GM19099 (cell line): Measurements from ENCODE around the gene TXNL4B.
"Not testable (repeated sequence)": the region's sequence is repeated elsewhere in the genome, so short reads cannot be mapped to it uniquely, and the experiment has no call there.

ENCODE experiments used
- POLR2A ChIP-seq: IDR thresholded peaks from 3 replicates; pipeline ENCODE4 v1.6.1; 2011; ENCODE audit warnings: low read depth; ENCODE audit not compliant: insufficient read length; ENCODE audit errors: extremely low read depth

Gene TXNL4B

DNA sequence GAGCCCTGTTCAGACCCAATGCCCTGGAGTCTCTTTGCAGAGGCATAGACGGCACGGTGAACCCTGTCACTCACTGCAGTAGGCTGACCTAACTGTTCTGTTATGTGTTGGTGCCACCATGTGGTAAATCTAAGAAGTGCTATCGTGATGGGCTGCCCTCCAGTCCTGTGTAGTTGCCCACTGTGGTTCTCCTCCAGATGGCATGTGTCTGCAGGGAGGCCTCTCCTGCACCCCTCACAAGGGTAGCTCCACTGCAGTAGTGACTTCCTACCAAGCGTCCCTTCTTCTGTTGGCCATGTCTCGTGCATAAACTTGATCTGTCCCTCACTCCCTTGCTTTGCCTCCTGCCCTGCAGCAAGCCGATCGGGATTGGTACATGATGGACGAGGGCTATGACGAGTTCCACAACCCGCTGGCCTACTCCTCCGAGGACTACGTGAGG, 6.0 kb upstream of the TXNL4B start:
- no peak for TF ChIP-seq POLR2A

DNA sequence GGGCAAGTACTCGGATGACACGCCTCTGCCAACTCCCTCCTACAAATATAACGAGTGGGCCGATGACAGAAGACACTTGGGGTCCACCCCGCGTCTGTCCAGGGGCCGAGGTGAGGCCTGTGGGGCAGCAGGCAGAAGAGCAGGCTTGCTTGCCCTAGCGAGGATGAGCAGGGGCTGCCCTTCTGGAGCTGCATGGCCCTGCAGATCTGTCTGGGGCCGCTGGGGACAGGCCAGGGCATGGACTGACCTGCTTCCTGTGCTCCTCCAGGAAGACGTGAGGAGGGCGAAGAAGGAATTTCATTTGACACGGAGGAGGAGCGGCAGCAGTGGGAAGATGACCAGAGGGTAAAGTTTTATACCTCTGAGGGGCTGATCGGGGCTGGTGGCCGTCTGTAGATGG, 5.5 kb upstream of the TXNL4B start:
- no peak for TF ChIP-seq POLR2A

DNA sequence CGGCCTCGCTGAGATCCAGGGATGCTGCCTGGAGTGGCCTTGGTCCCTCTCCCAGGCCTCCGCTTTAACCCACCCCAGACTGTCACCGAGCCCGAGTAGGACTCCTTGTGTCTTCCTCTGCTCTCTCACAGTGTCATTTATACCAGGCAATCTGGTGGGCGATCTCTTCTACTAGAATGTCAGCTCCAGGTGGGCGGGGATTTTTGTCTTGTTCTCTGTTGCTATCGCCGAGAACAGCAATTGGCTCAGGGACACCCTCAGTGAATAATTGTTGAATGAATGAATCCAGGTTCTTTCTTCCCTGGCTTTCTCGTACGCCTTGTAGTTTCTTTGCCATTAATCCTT, 818 bp upstream of the TXNL4B start:
- no peak for TF ChIP-seq POLR2A

DNA sequence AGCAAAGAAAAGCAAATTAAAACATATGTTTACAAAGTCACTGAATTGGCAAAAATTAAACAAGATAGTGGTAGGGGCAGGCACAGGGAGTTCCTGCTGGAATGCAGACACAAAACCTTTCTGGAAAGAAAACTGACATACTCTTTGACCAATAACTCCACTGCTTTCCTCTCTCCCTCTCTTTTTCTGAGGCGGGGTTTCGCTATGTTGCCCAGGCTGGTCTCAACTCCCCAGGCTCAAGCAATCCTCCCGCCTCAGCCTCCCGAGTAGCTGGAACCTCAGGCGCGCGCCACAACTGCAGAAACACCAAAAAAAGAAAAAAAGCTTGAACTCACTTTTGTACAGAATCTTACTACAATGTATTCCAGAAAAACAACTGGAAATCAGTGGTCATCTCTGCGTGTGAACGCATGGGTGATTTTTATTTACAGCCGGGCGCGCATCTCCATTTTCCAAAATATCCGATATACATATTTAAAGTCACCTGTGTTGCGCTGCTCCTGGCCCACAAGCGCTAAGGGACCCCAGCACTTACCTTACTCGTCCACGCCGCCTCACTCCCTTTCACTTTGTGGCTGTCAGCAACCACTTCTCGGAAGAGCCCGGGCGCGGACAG, 480 bp downstream of the TXNL4B start:
- TF ChIP-seq POLR2A: no peak

DNA sequence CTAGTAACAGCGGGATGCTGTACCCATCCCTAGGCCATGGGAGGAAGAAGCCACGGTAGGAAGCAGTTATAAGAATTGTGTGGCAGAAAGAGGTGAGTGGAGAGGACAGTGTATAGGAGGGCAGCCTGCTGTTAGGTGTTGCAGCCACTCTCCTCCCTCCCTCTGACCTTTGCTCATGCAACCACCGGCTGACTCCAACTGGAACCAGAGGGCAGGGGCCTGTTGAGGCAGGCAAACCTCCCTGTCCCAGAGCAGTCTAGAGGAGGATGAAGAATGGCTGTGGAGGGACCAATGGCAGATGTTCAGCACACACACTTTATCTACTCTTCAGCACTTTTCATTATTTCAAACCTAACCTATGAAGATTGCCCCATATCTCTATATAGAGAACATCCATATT, 2.2 kb downstream of the TXNL4B start:
- no peak for TF ChIP-seq POLR2A

DNA sequence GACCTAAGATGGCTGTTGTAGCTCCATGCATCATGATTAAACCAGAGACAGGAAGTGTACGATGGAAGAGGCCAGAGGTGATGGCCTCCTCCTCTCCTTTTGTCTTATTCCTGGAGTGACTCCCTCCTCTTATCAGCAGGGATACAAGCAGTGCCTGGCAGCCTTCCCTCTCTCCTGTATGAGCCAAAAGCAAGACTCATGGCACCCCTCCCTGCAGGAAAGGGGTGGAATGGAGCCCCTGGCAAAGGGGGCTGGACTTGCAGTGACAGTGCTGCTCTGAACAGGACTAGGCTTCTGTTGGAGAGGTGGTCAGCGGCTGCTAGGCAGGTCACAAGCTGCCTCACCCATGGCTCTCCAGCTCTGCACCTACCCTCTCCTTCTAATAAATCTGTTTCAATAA, 8.4 kb downstream of the TXNL4B start:
- TF ChIP-seq POLR2A: no peak

DNA sequence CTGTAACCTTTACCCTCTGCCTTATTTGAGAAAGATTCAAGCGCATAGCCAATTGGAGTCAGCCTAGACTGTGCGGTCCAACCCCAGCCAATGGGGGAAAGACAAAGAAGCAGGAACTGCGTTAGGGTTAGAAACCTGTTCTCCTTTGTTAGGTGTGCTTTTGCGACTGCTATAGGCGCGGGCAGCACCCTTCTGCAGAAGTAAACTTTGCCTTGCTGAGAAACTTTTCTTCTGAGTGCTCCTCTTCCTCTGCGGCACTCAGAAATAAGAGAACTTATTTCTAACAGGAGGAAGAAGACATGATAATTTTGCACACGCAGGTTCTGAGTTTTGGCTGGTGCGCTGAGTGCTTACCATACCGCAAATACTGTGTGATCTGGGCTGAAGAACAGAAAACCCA, 9.0 kb downstream of the TXNL4B start:
- no peak for TF ChIP-seq POLR2A

DNA sequence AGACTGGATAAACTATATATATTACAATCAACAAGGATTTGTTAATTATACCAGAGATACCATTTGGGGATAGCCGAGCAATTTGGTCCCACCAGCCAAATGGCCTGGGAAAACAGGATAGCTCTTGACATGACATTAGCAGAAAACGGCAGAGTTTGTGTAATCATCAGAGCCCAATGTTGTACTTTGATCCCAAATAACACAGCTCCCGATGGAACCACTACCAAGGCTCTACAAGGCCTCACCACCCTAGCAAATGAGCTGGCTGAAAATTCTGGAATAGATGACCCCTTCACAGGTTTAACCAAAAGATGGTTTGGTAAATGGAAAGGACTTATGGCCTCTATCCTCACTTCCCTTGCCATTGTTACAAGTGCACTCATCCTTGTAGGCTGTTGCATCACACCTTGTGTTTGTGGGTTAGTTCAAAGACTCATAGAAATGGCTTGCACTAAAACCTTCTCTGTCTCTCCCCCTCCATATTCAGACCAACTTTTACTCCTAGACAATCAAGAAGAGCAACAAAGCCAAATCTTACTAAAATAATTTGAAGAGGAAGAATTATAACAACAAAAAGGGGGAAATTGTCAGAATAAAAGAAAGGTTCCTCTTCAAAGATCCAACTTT, 9.5 kb downstream of the TXNL4B start:
- TF ChIP-seq POLR2A: no peak

DNA sequence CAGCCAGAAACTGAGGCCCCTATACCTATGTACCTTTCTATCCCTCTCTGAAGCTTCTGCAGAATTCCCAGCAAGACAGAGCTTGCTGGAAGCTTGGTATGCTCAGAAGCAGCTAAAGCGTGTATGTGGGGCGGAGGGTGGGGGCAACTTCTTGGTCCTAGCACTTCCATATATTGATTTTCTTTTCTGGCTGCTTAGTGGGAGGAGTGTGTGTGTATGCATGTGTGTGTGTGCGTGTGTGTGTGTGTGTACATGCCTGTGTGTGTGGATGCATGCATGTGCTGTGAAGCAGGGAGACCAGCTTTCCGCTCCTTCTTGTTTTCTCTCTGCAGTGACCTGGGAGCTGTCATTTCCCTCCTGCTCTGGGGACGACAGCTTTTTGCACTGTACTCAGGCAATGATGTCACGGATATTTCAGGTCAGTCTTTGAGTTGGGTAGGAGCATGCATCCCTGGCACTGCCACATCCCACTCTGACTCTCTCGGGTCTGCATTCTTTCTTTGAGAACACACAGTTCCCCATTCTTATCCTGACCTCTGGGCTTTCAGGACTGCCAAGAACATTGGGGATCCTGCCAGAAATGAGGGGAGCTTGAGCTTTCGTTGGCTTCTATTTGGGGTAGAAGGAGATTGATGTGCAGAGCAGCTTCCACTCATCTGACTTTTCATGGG, 19.7 kb downstream of the TXNL4B start:
- no peak for TF ChIP-seq POLR2A

DNA sequence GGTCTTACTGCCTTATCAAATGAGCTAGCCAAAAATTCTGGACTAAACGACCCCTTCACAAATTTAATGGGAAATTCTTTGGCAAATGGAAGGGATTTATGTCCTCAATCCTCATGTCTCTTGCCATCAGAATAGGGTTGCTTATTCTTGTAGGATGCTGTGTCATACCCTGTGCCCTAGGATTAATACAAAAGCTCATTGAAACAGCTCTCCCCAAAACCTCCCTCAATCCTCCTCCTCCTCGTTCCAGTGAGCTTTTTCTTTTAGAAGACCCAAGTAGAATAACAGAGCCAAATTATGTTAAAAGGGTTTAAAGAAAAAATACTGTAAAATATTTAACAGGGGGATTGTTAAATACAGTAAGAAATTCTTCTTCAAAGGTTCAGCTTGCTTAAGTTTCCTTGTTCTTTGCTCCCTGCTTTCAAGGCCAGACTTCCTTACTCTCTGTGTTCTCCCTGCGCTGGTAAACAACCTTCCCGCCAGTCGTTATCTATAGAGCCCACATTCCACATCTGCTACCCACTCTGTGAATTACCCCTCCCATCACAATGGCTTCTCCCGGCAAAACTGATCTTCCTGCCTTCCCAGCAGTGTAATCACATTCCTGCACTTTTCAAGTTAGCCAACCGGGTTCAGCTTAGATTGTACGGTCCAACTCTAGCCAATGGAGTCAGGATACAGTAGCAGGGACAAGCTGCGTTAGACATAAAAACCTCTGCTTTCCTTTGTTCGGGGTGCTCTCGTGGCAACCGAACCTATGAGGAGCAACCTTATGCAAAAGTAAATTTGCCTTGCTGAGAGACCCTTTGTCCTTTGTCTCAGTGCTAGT, 20.7 kb downstream of the TXNL4B start:
- TF ChIP-seq POLR2A: no peak

DNA sequence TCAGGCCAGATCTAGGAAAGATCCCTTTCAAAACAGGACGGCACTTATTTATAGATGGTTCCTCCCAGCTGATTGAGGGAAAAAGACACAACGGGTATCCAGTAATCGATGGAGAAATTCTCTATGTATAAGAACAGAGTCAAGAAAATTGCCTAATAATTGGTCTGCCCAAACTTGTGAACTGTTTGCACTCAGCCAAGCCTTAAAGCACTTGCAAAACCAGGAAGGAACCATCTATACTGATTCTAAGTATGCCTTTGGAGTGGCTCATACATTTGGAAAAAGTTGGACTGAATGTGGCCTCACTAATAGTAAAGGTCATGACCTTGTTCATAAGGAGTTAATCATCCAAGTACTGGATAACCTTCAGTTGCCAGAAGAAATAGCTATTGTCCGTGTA, 24.5 kb downstream of the TXNL4B start:
- no peak for TF ChIP-seq POLR2A

DNA sequence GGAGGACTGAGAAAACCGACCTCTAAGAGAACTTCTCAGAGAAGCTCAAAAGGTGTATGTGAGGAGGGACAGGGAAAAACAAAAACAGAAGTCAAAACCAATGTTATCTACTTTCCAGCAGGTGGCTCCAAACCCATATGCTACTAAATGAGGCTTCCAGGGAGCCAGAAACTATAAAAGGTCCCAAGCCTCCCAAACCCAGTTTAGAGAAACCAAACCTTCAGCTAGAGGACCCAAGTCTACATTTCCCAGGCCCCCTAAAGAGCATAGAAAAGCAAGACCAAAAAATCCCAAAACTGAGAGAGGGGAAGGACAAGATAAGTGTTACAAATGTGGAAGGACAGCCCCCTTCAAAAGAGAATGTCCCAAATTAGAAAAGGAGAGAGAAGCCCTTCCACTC, 26.7 kb downstream of the TXNL4B start:
- no peak for TF ChIP-seq POLR2A

DNA sequence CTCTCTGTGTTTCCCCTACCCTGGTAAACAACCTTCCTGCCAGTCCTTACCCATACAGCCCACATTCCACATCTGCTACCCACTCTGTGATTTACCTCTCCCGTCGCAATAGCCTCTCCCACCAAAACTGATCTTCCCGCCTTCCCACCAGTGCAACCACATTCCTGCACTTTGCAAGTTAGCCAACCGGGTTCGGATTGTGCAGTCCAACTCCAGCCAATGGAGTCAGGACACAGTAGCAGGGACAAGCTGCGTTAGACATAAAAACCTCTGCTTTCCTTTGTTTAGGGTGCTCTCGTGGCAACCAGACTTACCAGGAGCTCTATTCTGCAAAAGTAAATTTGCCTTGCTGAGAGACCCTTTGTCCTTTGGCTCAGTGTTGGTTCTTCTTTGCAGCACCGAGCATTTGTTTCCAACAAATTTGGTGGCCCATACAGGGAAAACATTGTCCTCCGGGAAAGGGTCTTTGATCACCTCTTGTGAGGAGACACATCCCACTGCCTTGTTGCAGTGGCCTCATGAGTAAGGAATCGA, 29.0 kb downstream of the TXNL4B start:
- no peak for TF ChIP-seq POLR2A

DNA sequence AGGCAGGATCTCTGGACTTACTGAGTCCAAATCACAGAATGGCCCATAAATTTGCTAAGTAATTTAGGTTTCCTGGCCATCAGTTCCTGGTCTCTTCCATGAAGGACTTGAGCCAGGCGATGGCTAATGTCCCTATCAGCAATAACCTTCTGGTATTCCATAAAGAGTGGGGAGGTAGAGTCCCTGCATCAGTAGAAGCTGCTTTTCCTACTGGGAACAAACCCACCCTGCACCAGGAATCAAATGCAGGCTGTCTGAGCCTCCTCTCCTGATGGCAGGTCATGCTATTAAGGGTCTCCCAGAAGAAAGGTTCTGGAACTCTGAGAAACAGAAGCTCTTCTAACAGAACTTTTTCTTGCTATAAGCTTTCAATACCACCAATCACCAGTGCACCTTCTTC, 31.9 kb downstream of the TXNL4B start:
- TF ChIP-seq POLR2A: no peak

DNA sequence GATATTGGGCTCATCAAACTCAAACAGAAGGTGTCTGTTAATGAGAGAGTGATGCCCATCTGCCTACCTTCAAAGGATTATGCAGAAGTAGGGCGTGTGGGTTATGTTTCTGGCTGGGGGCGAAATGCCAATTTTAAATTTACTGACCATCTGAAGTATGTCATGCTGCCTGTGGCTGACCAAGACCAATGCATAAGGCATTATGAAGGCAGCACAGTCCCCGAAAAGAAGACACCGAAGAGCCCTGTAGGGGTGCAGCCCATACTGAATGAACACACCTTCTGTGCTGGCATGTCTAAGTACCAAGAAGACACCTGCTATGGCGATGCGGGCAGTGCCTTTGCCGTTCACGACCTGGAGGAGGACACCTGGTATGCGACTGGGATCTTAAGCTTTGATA, 33.0 kb downstream of the TXNL4B start:
- no peak for TF ChIP-seq POLR2A

DNA sequence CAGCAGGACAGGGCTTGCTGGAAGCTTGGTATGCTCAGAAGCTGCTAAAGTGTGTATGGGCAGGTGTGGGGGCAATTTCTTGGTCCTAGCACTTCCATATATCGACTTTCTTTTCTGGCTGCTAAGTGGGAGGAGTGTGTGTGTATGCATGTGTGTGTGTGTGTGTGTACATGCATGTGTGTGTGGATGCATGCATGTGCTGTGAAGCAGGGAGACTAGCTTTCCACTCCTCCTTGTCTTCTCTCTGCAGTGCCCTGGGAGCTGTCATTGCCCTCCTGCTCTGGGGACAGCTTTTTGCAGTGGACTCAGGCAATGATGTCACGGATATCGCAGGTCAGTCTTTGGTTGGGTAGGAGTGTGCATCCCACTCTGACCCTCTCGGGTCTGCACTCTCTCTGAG, 37.5 kb downstream of the TXNL4B start:
- TF ChIP-seq POLR2A: no peak

DNA sequence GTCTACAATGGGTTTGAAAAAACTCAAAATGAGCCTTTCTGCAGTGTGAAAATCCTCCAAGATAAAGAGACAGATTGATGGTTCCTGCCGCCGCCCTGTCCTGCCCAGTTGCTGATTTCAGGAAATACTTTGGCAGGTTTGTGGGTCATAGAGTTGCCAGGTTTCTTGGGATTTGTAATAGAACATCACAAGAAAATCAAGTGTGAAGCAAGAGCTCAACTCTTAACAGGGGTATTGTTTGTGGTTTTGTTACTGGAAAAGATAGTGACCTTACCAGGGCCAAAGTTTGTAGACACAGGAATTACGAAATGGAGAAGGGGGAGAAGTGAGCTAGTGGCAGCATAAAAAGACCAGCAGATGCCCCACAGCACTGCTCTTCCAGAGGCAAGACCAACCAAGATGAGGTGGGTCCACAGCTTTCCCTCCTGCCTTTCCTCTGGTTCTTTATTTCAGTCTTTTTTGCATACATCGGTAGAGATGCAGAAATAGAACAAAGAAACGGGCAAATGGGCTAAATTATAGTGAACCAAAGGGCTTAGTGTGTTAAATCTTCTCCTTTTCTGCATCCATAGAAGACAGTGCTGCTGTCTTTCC, 39.1 kb downstream of the TXNL4B start, which contains the start of gene HP:
TSS of gene HP (plus strand) at position 252 of the 594 bp plus-strand sequence. CDS start at position 400, 148 bp downstream.
- TF ChIP-seq POLR2A: not testable (repeated sequence)
